Measurements from ENCODE around the gene RFNG.

GRCh38 chr17:82010575-82011525 lies 40.8 kb downstream of the RFNG start:
- TF ChIP-seq CTCF (conservative IDR thresholded peaks at IDR 0.05; ENCODE audit: low read depth, low read length) (no peak), EZH2 (IDR thresholded peaks at IDR 0.05; ENCODE audit: borderline replicate concordance, low read depth, low read length, poor library complexity, severe bottlenecking) (no peak)

All from A673 (cell line).